Activated gamma-delta T cell treated with anti-CD3 and anti-CD28 coated beads, Interleukin-2, amount 50 U/mL, for 16 hours (primary cell): ENCODE data around the gene RFX3.
A peak's percentile ranks its signal among the peaks of the same experiment; 100 is the strongest.

ENCODE experiments used
- DNase-seq: peaks from one replicate; pipeline ENCODE4 v3.0.0-alpha.2; 2020; ENCODE audit warnings: low read depth

The RFX3 gene

DNA sequence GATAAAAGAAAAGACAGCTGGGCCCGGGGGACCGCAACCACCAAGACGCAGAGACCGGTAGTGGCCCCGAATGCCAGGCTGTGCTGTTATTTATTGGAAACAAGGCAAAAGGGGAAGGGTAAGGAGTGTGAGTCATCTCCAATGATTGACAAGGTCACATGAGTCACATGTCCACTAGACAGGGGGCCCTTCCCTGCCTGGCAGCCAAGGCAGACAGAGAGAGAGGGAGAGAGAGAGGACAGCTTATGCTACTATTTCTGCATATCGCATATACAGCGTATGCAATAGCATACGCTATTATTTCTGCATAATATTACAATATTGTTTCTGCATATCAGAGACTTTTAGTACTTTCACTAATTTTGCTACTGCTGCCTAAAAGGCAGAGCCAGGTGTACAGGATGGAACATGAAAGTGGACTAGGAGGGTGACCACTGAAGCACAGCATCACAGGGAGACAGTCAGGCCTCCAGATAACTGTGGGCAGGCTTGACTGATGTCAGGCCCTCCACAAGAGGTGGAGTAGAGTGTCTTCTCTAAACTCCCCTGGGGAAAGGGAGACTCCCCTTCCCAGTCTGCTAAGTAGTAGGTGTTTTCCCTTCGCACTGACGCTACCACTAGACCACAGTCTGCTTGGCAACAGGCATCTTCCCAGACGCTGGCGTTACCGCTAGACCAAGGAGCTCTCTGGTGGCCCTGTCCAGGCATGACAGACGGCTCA lies 50.3 kb downstream of the RFX3 start:
- DNase-seq, result no peak

- no peak for DNase-seq
Observed at GRCh38 chr9:3474821-3475220, 51.0 kb downstream of the RFX3 start.

- no peak for DNase-seq
Observed at GRCh38 chr9:3473405-3473804, 52.4 kb downstream of the RFX3 start.

DNA sequence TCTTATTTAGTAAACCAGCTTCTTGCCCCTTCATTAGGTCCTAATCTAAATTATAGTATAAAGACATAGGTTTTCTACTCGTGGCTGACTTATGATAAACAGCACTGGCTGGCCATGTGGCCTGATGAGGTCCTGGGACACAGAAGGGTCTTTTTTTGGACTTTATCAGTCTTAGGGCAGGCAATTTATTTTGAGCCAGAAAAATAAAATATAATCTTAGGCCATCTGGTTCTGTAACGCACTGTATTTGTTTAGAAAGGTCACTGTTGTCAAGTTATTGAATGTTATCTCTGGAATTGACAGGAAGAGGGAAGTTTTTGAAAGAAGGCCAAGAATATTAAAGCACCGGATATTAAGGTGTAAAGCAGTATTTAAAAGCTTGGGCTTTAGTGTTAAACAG lies 53.9 kb downstream of the RFX3 start:
- DNase-seq, result no peak

DNA sequence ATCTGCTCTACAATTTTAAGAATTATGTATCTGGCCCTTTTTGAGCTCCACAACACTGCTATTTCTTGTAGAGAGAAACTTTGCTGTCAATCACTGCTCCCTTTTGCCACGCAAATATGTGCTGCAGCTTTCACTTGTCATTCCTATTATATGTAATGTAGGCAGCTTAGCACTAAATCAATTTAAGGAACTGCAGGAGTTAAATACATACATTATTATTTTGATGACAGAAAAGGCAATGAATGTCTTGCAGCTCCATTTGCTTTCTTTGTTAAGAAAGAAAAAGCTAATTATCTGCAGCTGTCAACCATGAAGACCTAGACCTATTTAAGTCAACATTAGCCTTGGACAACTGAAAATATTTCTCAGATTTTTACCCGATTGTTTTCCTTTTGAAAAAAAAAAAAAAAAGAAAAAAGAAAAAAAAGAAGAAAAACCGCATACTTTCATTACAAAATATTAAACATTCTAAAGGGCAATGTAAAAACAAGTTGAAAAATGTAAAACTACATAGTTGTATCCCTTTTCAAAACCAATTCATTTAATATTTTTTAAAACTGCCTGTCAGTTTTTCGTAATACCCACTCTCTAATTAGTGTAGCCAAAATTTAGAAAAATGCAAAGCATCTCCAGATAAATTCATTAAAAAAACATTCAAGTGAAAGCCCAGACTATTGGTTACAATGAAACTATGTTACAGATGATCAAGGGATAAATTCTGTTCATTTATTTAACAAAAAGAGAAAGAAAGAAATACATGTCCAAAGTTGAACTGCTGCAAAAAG lies 57.2 kb downstream of the RFX3 start:
- no peak for DNase-seq

- DNase-seq, result peak; percentile 30
Observed at GRCh38 chr9:3467593-3468219, 58.1 kb downstream of the RFX3 start.

DNA sequence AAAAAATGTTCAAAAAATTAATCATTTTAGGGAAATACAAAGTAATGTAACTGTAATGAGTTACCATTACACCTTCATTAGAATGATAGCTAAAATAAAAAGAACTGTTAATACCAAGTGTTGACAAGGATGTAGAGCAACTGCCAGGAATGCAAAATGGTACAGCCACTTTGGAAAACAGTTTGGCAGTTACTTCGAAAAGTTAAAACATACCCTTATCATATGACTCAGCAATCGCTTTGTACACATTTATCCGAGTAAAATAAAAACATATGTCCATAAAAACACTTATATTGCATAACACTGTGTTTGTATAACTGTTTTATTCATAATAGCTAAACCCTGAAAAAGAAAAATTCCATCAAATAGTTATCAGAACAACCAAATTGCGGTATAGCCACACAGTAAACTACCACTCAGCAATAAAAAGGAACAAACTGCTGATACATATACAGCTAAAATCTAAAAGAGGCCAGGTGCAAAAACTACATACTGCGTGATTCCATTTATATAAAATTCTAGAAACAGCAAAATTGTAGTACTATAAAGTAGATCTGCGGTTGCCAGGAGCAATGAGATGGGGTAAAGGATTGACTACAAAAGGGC lies 61.7 kb downstream of the RFX3 start:
- no peak for DNase-seq

GRCh38 chr9:3458806-3459475 lies 66.9 kb downstream of the RFX3 start:
- no peak for DNase-seq

DNA sequence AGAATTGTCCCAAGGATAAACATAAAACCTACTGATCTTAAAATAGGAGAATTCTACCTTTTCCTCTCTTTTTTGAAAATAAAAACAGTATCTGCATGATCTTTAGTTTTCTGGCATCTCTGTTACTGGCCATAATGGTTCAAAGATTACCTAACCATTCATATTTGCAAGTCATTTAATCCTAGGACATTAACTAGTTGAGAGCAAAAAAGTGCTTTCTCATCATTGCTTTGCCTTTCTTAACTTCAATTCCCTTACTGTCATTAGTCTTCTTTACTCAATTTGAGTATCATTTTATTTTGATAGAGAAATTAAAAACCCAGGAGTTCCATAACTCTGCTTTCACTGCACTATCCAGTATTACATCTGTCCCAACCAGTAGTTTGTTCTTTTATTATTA lies 68.6 kb downstream of the RFX3 start:
- no peak for DNase-seq

- DNase-seq, result no peak
Observed at GRCh38 chr9:3455717-3456116, 70.1 kb downstream of the RFX3 start.

DNA sequence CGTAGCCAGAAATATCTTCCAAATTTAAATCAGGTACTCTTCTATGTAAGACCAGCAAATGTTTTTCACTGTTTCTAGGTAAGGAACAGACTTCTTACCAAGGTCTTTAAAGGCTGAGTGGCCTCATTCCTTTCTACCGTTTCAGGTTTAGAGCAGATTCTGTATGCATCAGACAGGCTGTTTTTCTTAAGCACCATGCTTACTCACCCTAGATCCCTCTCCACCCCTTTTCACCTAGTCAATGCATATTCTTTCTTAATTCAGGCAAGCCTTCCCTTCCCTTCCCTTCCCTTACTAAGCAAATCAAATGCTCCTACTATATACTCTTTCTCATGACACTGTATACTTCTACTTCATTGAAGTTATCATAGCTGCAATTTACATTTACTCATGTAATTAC lies 70.7 kb downstream of the RFX3 start:
- DNase-seq, result no peak

GRCh38 chr9:3451956-3452355 lies 73.8 kb downstream of the RFX3 start:
- no peak for DNase-seq

DNA sequence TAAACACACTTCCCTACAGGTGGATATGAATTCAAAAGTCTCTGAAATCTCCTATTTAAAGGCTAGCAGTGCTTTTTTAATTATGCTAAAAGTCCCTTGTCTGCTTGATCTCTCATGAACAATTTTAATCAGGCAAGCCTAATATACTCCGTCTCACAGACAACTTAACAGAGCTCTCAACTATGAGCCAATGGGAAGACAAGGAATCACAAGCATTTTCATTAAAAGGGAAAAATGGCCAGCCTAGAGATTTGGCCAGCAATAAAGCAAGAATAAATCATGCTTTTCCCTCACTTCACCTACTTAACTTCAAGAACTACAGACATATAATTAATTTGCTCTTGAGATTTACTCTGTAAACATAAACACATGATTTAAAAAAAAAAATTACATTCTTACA lies 78.0 kb downstream of the RFX3 start:
- no peak for DNase-seq

GRCh38 chr9:3447143-3447542 lies 78.7 kb downstream of the RFX3 start:
- no peak for DNase-seq

DNA sequence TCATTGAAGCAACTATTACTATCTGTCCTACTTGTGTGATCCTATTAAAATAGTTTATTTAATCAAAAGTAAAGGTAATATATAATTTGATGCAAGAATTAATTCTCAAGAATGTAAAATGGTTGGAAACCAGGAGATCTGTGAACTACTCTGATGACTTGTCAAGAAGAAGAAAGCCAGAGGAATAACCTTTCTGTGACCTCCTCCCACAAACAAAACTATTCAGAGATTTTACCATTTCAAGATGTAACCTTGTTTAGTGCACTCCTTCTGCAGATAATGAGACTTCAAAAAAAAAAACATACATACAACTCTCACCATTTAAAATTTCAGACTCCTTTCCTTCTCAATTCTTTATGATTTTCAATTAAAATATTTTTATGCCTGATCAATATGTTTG lies 79.5 kb downstream of the RFX3 start:
- no peak for DNase-seq

DNA sequence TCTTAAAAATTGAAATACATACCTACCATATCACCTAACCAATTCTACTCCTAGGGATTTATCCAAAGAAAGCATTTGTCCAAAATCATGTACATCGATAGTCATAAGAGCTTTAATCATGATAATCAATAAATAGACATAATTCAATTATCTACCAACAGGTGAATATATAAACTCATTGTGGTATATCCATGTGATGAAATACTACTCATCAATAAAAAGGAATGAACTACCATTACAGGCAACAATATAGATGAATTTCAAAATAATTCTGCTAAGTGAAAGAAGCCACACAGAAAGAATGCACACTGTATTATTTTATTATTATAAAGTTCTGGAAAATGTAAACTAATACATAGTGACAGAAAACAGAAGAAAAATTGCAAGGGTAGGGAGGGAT lies 81.8 kb downstream of the RFX3 start:
- no peak for DNase-seq

- DNase-seq, result no peak
Observed at GRCh38 chr9:3441197-3441816, 84.5 kb downstream of the RFX3 start.

DNA sequence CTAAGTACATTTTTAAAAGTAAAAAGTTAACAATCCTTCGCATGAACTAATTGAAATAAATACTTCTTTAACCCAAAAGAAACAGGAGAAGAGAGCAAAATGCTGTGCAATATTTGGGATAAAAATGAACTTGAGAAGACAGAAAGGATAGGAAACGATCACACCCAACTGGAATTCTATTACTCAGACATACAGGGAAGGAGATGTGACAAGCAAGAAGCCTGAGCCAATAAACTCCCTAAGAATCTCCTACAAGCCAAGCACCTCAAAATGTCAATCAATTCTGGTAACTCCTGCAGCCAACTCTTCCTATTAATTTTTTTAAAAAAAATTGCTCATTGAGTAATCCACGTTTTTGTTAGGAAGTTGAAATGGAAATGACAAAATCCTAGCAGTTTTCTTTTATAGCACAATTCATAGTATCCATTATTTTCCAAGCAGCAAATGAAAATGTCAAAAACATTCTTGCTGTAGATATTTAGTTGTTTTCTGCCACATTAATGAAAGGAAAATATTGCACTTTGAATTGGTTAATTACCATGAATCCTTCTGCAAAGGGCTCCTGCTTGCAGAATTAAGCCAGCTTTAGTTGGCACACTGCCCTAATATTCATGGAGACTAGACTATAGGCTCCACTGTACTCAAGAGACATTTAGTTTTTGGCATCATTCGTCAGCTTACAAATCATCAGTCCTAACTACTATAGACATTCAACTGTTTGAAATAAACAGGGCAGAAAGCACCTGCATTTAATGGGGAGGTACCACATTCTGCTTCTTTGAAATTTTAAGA lies 89.0 kb downstream of the RFX3 start:
- DNase-seq, result no peak

DNA sequence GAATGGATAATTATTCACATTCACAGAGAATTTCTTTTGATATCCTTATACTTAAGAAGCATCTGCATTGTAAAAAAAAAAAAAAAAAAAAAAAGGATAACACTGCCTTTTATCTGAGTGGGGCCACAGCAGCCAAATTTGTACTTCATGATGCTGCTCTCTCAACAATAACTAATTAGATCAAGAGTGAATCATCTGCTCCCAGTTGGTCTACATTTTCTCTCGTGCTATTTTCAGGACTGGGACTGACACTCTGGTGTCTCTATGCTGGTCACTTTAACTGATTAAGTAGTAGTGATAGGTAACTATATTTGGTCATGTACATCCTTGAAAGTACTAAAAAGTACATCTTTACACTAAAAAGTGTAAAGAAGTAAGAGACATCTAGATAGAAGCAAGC lies 90.1 kb downstream of the RFX3 start:
- no peak for DNase-seq

DNA sequence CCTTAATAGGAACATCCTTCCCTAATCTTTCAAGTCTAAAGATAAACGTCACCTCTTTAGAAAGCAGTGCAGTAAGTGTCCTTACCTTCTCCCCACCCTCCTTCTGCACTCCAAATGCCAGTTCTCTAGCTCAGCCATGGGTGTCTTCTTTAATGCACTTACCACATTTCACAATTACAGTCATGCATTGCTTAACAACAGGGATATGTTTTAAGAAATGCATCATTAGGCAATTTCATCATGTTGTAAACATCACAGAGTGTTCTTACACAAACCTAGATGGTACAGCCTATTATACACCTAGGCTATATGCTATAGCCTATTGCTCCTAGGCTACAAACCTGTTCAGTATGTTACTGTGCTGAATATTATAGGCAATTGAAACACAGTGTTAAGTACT lies 91.2 kb downstream of the RFX3 start:
- no peak for DNase-seq

GRCh38 chr9:3433754-3434153 lies 92.0 kb downstream of the RFX3 start:
- no peak for DNase-seq
